Neural cell (in vitro differentiated cells): ENCODE results near the gene SLC9A2. TPM values are rescaled to one million over a fixed set of nuclear protein-coding genes. Genes with fewer than 3 reads are reported as not detected.
A peak's percentile ranks its signal among the peaks of the same experiment; 100 is the strongest.

ENCODE experiments used
- H2AFZ ChIP-seq: fragments of 200-600, 300-800 bp; sonication (generic), shearing (Covaris generic); 2 replicates; pipeline ENCODE4 v1.6.0; 2014; ENCODE audit warnings: low read depth, mild to moderate bottlenecking, antibody characterized with exemption, low read length, moderate library complexity
- H3F3A ChIP-seq: fragments of 200-600 bp; shearing (Covaris generic); 2 replicates; pipeline ENCODE4 v1.6.1; 2016; ENCODE audit warnings: mild to moderate bottlenecking, moderate library complexity, mixed read lengths, antibody characterized with exemption, low read length; ENCODE audit not compliant: insufficient read depth, poor library complexity, severe bottlenecking
- H3K27ac ChIP-seq: fragments of 200-600, 300-800 bp; sonication (generic), shearing (Covaris generic); 2 replicates; pipeline ENCODE4 v1.5.1; 2014; ENCODE audit warnings: mild to moderate bottlenecking, low read length, moderate library complexity
- H3K27me3 ChIP-seq: fragments of 300-800, 200-600 bp; sonication (generic), shearing (Covaris generic); 2 replicates; pipeline ENCODE4 v1.6.0; 2014; ENCODE audit warnings: mild to moderate bottlenecking, low read depth, low read length, moderate library complexity; ENCODE audit not compliant: insufficient read depth
- H3K36me3 ChIP-seq: fragments of 300-800, 200-600 bp; sonication (generic), shearing (Covaris generic); 2 replicates; pipeline ENCODE4 v1.5.1; 2014; ENCODE audit warnings: mild to moderate bottlenecking, antibody characterized with exemption, low read length, moderate library complexity; ENCODE audit not compliant: insufficient read depth
- H3K4me2 ChIP-seq: fragments of 300-800, 200-600 bp; sonication (generic), shearing (Covaris generic); 2 replicates; pipeline ENCODE4 v1.6.0; 2014; ENCODE audit warnings: mild to moderate bottlenecking, low read length
- H3K4me3 ChIP-seq: fragments of 300-800, 200-600 bp; sonication (generic), shearing (Covaris generic); 2 replicates; pipeline ENCODE4 v1.5.1; 2014; ENCODE audit warnings: mild to moderate bottlenecking, low read length, moderate library complexity
- H3K79me2 ChIP-seq: fragments of 200-600 bp; shearing (Covaris generic); replicated peaks from 2 replicates; pipeline ENCODE4 v1.6.0; 2014; ENCODE audit warnings: mild to moderate bottlenecking, low read length, moderate library complexity; ENCODE audit not compliant: insufficient read depth
- H3K9ac ChIP-seq: fragments of 300-800, 200-600 bp; sonication (generic), shearing (Covaris generic); 2 replicates; pipeline ENCODE4 v1.6.1; 2016; ENCODE audit warnings: mild to moderate bottlenecking, low read length, mixed read lengths
- H3K9me2 ChIP-seq: fragments of 200-600 bp; shearing (Covaris generic); 2 replicates; pipeline ENCODE4 v1.6.1; 2016; ENCODE audit warnings: mild to moderate bottlenecking, low read length, mixed read lengths; ENCODE audit not compliant: insufficient read depth
- H3K9me3 ChIP-seq: fragments of 200-600, 300-800 bp; sonication (generic), shearing (Covaris generic); 2 replicates; pipeline ENCODE4 v1.6.1; 2016; ENCODE audit warnings: mild to moderate bottlenecking, mixed run types, low read length, moderate library complexity, mixed read lengths
- H4K20me1 ChIP-seq: fragments of 200-600 bp; shearing (Covaris generic); 2 replicates; pipeline ENCODE4 v1.6.1; 2016; ENCODE audit warnings: mild to moderate bottlenecking, mixed run types; ENCODE audit not compliant: insufficient read depth
- CTCF ChIP-seq: fragments of 450-650 bp; IDR thresholded peaks from 2 replicates; pipeline ENCODE4 v1.5.1; 2014; ENCODE audit warnings: antibody characterized with exemption, mild to moderate bottlenecking, moderate library complexity; ENCODE audit not compliant: poor library complexity, severe bottlenecking
- EP300 ChIP-seq: fragments of 450-650 bp; conservative IDR thresholded peaks from 2 replicates; pipeline ENCODE4 v1.6.1; 2014; ENCODE audit warnings: antibody characterized with exemption, mild to moderate bottlenecking, moderate library complexity; ENCODE audit not compliant: poor library complexity, severe bottlenecking
- EZH2 ChIP-seq: fragments of 200-600, 300-800 bp; shearing (Covaris generic), sonication (generic); IDR thresholded peaks from 2 replicates; pipeline ENCODE4 v1.6.1; 2014; ENCODE audit warnings: antibody characterized with exemption, low read length, borderline replicate concordance, mild to moderate bottlenecking; ENCODE audit not compliant: insufficient read depth, poor library complexity, severe bottlenecking
- MXI1 ChIP-seq: fragments of 450-650 bp; conservative IDR thresholded peaks from 2 replicates; pipeline ENCODE4 v1.6.1; 2014; ENCODE audit warnings: antibody characterized with exemption, mild to moderate bottlenecking; ENCODE audit not compliant: poor library complexity, severe bottlenecking
- POLR2AphosphoS5 ChIP-seq: IDR thresholded peaks from 2 replicates; pipeline ENCODE4 v1.6.1; 2012
- RAD21 ChIP-seq: fragments of 450-650 bp; conservative IDR thresholded peaks from 2 replicates; pipeline ENCODE4 v1.6.1; 2014; ENCODE audit warnings: antibody characterized with exemption, mild to moderate bottlenecking, moderate library complexity
- SMC3 ChIP-seq: fragments of 450-650 bp; conservative IDR thresholded peaks from 2 replicates; pipeline ENCODE4 v1.6.1; 2014; ENCODE audit warnings: antibody characterized with exemption, mild to moderate bottlenecking, moderate library complexity; ENCODE audit not compliant: poor library complexity
- TAF1 ChIP-seq: IDR thresholded peaks from 2 replicates; pipeline ENCODE4 v1.6.1; 2012; ENCODE audit warnings: low read depth
- polyA plus RNA-seq: library from polyadenylated mRNA; depleted of rRNA; stranded (reverse); fragments of >200 nt; gene quantifications from 2 replicates; pipeline ENCODE4 v1.2.3, GENCODE V29; 2014
- TF ChIP-seq, protein P1 (sequence below): IDR thresholded peaks from 2 replicates; pipeline ENCODE4 v1.6.1; 2012; ENCODE audit warnings: borderline replicate concordance

Gene SLC9A2
- polyA plus RNA-seq, 1 donor from 2014 or later = 0.09 TPM

GRCh38 chr2:102736410-102737409, 117.4 kb downstream of the SLC9A2 start:
- H3K9me2 ChIP-seq = no peaks in the 10 kb centered on the region
- peak overlapping the region; percentile 79 for H3K9ac ChIP-seq
- peak overlapping the region; percentile 70 for H3K27ac ChIP-seq
- H3F3A ChIP-seq = no peaks in the 10 kb centered on the region
- peak overlapping the region; percentile 95 for H3K4me3 ChIP-seq
- TF ChIP-seq MXI1 (peak; percentile 64), TAF1 (no peak), RAD21 (peak; percentile 44), SMC3 (peak; percentile 44), CTCF (peak; percentile 53), EP300 (no peak), POLR2AphosphoS5 (peak; percentile 78)
- TF ChIP-seq, protein P1, sequence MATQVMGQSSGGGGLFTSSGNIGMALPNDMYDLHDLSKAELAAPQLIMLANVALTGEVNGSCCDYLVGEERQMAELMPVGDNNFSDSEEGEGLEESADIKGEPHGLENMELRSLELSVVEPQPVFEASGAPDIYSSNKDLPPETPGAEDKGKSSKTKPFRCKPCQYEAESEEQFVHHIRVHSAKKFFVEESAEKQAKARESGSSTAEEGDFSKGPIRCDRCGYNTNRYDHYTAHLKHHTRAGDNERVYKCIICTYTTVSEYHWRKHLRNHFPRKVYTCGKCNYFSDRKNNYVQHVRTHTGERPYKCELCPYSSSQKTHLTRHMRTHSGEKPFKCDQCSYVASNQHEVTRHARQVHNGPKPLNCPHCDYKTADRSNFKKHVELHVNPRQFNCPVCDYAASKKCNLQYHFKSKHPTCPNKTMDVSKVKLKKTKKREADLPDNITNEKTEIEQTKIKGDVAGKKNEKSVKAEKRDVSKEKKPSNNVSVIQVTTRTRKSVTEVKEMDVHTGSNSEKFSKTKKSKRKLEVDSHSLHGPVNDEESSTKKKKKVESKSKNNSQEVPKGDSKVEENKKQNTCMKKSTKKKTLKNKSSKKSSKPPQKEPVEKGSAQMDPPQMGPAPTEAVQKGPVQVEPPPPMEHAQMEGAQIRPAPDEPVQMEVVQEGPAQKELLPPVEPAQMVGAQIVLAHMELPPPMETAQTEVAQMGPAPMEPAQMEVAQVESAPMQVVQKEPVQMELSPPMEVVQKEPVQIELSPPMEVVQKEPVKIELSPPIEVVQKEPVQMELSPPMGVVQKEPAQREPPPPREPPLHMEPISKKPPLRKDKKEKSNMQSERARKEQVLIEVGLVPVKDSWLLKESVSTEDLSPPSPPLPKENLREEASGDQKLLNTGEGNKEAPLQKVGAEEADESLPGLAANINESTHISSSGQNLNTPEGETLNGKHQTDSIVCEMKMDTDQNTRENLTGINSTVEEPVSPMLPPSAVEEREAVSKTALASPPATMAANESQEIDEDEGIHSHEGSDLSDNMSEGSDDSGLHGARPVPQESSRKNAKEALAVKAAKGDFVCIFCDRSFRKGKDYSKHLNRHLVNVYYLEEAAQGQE = peak; percentile 56
- peaks cover 53% of the 10 kb centered on the region for H3K79me2 ChIP-seq
- H2AFZ ChIP-seq = peak overlapping the region; percentile 98
- H3K27me3 ChIP-seq = no peaks in the 10 kb centered on the region
- H3K36me3 ChIP-seq = peaks cover 1% of the 10 kb centered on the region
- peak overlapping the region; percentile 94 for H3K4me2 ChIP-seq
- no peaks in the 10 kb centered on the region for H3K9me3 ChIP-seq
- H4K20me1 ChIP-seq = no peaks in the 10 kb centered on the region

GRCh38 chr2:102737431-102737830, 118.1 kb downstream of the SLC9A2 start:
- Histone ChIP-seq H3K9ac (peak overlapping the region; percentile 79), H3K27ac (no peak overlapping the region), H3F3A (no peaks in the 10 kb centered on the region), H3K4me3 (peak overlapping the region; percentile 95), H3K27me3 (no peaks in the 10 kb centered on the region), H3K9me2 (no peaks in the 10 kb centered on the region), H4K20me1 (no peaks in the 10 kb centered on the region), H3K4me2 (peak overlapping the region; percentile 46), H3K36me3 (no peaks in the 10 kb centered on the region), H3K9me3 (no peaks in the 10 kb centered on the region), H3K79me2 (peaks cover 47% of the 10 kb centered on the region), H2AFZ (peak overlapping the region; percentile 98)
- TF ChIP-seq EZH2 = no peak
- no peak for TF ChIP-seq TAF1
- TF ChIP-seq MXI1 = no peak
- TF ChIP-seq SMC3 = no peak
- no peak for TF ChIP-seq EP300
- no peak for TF ChIP-seq RAD21
- TF ChIP-seq, protein P1 = no peak
- no peak for TF ChIP-seq POLR2AphosphoS5
- no peak for TF ChIP-seq CTCF
